ENCODE data around the gene MAL. TPM values are rescaled to one million over a fixed set of nuclear protein-coding genes. Genes with fewer than 3 reads are reported as not detected.

MAL gene
- total and polyA plus RNA-seq, 2 experiments from 2014 or later = 1.4 TPM; not detected in 1

GRCh38 chr2:95032341-95032740, 6.8 kb downstream of the MAL start:
- Histone ChIP-seq H3K79me2 (no peaks in the 10 kb centered on the region), H3K4me1 (ENCODE audit: insufficient read depth) (no peaks in the 10 kb centered on the region), H3K4me2 (no peak overlapping the region), H3K4me3 (no peak overlapping the region), H3K36me3 (replicated peaks; ENCODE audit: insufficient read depth, low read depth) (no peaks in the 10 kb centered on the region), H3K27ac (no peak overlapping the region), H2AFZ (no peak overlapping the region), H3K9me3 (ENCODE audit: low read depth) (no peaks in the 10 kb centered on the region), H3K9me2 (replicated peaks; ENCODE audit: insufficient read depth) (no peaks in the 10 kb centered on the region), H3K27me3 (peaks cover 7% of the 10 kb centered on the region), H4K20me1 (ENCODE audit: insufficient read depth, poor library complexity, severe bottlenecking) (no peaks in the 10 kb centered on the region)
- TF ChIP-seq EZH2 (IDR thresholded peaks at IDR 0.05; ENCODE audit: borderline replicate concordance) (no peak), EZH2phosphoT487 (IDR thresholded peaks at IDR 0.05; ENCODE audit: low read depth, severe bottlenecking, unreplicated experiment) (no peak), CTCF (IDR thresholded peaks at IDR 0.05; ENCODE audit: poor library complexity) (no peak)
- no peak for DNase-seq (ENCODE audit: low spot score)
- 52% methylated on average over 3 of the region's 3 CpGs for WGBS (ENCODE audit: low lambda C conversion rate, missing lambda C conversion rate)

- H3K4me1 ChIP-seq (ENCODE audit: insufficient read depth) = no peaks in the 10 kb centered on the region
- H3K79me2 ChIP-seq = no peaks in the 10 kb centered on the region
- H3K9me2 ChIP-seq (replicated peaks; ENCODE audit: insufficient read depth) = no peaks in the 10 kb centered on the region
- no peak for TF ChIP-seq CTCF (IDR thresholded peaks at IDR 0.05; ENCODE audit: poor library complexity)
- no peak for TF ChIP-seq EZH2 (IDR thresholded peaks at IDR 0.05; ENCODE audit: borderline replicate concordance)
- TF ChIP-seq EZH2phosphoT487 (IDR thresholded peaks at IDR 0.05; ENCODE audit: low read depth, severe bottlenecking, unreplicated experiment) = no peak
- no peak overlapping the region for H3K4me3 ChIP-seq
- no peak overlapping the region for H2AFZ ChIP-seq
- no peak overlapping the region for H3K4me2 ChIP-seq
- no peaks in the 10 kb centered on the region for H4K20me1 ChIP-seq (ENCODE audit: insufficient read depth, poor library complexity, severe bottlenecking)
- no peaks in the 10 kb centered on the region for H3K36me3 ChIP-seq (replicated peaks; ENCODE audit: insufficient read depth, low read depth)
- no peaks in the 10 kb centered on the region for H3K9me3 ChIP-seq (ENCODE audit: low read depth)
- DNase-seq (ENCODE audit: low spot score) = no peak
- no peak overlapping the region for H3K27ac ChIP-seq
- WGBS (ENCODE audit: low lambda C conversion rate, missing lambda C conversion rate) = 83% methylated on average over 12 of the region's 16 CpGs
- H3K27me3 ChIP-seq = peaks cover 3% of the 10 kb centered on the region
Observed at GRCh38 chr2:95032868-95033603, 7.5 kb downstream of the MAL start.

DNA sequence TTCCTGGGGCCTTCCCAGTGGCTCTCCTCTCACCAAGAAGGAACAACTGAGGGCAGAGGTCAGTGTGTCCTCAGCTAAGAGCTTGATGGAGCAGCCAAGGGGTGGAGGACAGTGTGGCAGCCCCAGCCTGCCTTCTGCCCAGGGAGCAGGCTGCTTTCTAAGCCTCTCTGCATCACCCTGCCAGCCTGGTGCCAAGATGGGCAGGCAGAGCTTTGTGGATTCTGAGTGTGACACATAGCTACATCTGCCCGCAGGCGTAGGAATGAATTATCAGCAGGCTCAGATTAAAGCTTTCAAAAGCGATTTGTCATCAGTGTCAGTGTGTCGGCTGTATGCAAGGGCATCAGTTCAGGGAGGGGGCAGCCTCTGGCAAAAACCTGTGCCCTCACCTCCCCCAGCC, 8.7 kb downstream of the MAL start:
- H3K9me2 ChIP-seq (replicated peaks; ENCODE audit: insufficient read depth) = no peaks in the 10 kb centered on the region
- H2AFZ ChIP-seq = no peak overlapping the region
- no peak overlapping the region for H3K4me2 ChIP-seq
- TF ChIP-seq EZH2phosphoT487 (IDR thresholded peaks at IDR 0.05; ENCODE audit: low read depth, severe bottlenecking, unreplicated experiment) (no peak), CTCF (IDR thresholded peaks at IDR 0.05; ENCODE audit: poor library complexity) (no peak), EZH2 (IDR thresholded peaks at IDR 0.05; ENCODE audit: borderline replicate concordance) (no peak)
- DNase-seq (ENCODE audit: low spot score) = no peak
- H3K4me3 ChIP-seq = no peak overlapping the region
- H3K79me2 ChIP-seq = no peaks in the 10 kb centered on the region
- no peaks in the 10 kb centered on the region for H3K4me1 ChIP-seq (ENCODE audit: insufficient read depth)
- H3K9me3 ChIP-seq (ENCODE audit: low read depth) = no peaks in the 10 kb centered on the region
- H3K27me3 ChIP-seq = no peaks in the 10 kb centered on the region
- WGBS (ENCODE audit: low lambda C conversion rate, missing lambda C conversion rate) = 92% methylated on average over 4 of the region's 4 CpGs
- no peaks in the 10 kb centered on the region for H4K20me1 ChIP-seq (ENCODE audit: insufficient read depth, poor library complexity, severe bottlenecking)
- no peaks in the 10 kb centered on the region for H3K36me3 ChIP-seq (replicated peaks; ENCODE audit: insufficient read depth, low read depth)
- H3K27ac ChIP-seq = no peak overlapping the region

All from hepatocyte (in vitro differentiated cells).